ENCODE measurements around the gene ZNF236.

DNA sequence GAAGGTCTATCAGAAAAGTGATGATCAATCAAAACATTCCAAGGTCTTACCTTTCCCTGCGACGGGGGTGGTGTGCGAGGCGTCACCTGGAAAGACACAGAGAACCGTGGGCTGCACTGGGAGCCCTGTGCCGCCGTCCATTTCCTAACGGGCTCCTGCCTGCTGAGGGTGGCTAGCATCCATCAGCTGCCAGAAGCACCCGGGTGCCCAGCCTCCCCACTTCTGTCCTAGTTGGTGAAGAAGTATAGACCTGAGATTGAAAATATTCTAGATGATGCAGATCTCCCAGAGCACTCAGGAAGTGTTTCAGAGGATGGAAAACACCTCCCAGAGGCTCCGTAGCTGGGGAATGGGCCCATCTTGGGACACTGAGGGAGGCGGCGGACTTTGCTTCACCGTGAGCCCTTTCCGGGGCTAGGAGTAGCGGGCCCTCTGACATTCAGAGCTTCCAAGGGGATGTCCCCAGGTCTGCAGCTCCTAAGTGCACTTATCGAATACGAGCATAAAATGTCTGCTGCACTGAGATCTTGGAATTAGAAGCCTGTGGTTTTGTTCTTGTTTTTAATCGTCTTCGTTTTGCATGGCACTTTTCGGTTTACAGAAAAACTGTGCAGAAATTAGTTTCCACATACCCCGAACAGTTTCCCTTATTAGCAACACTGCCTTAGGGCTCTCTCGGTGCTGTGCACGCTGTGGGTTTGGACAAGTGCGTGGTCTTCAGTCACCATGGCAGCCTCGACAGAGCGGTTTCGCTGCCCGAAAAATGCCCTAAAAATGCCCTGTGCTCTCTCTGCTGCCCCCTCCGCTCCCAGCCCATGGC lies 166.7 kb downstream of the ZNF236 start:
- TF ChIP-seq EP300 (IDR thresholded peaks at IDR 0.05; ENCODE audit: borderline replicate concordance): no peak
- TF ChIP-seq TAF1 (IDR thresholded peaks at IDR 0.05; ENCODE audit: low read depth): no peak
- no peak for TF ChIP-seq CEBPB (IDR thresholded peaks at IDR 0.05)
- TF ChIP-seq TCF12 (IDR thresholded peaks at IDR 0.05; ENCODE audit: low read depth): no peak

Data from Ishikawa (cell line).